HG02588 (cell line): ENCODE data around the gene PELI1.
A peak's percentile ranks its signal among the peaks of the same experiment; 100 is the strongest.

Experiments used
- ATAC-seq: cut with Tn5 transposase; IDR thresholded peaks from one replicate; pipeline ENCODE4 v1.9.1; 2021; ENCODE audit warnings: mild to moderate bottlenecking, moderate library complexity; ENCODE audit not compliant: unreplicated experiment

PELI1 gene, protein sequence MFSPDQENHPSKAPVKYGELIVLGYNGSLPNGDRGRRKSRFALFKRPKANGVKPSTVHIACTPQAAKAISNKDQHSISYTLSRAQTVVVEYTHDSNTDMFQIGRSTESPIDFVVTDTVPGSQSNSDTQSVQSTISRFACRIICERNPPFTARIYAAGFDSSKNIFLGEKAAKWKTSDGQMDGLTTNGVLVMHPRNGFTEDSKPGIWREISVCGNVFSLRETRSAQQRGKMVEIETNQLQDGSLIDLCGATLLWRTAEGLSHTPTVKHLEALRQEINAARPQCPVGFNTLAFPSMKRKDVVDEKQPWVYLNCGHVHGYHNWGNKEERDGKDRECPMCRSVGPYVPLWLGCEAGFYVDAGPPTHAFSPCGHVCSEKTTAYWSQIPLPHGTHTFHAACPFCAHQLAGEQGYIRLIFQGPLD

DNA sequence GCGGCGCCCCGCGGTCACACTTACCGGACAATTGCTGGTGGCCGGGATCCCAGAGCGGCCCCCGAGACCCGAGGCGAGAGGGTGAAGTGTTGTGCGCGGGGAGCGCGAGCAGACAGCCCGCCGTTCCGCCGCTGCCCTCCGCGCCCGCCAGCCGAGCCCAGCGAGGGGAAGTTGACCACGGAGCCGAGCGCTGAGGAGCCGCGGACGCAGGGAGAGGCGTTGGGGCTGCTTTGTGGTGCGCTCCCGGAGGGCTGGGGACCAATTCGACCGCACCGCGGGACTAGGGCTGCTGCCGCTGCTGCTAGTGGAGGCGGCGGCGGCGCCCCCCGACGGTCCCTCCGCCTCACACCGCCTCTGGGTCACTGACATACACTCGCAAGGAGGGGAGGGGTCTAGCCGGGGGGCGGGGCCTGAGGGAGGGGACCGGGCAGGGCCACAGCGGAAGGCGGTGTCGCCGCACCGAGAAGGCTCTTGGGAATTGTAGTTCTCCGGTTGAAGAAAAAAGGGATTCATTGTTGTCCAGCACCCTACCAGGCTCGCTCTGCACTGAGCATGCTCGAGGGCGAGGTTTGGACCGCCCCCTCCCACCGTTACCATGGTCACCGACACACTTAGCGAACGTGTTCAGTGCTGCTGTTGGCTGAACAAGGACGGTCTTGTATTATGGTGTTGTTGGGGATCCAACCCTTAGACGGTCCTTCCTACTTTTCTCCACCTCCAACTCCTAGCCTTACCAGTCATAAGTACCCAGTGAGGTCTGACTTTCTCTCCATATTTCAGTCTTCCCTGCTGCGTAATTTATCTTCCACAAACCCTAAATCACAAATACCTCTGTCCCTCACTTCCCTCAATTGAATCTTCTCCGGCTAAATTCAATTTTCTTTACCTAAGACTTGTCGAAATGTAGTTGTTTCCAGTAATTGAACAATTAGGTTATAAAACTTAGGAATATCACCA is at the start of gene PELI1:
TSS of gene PELI1 (minus strand) at position 364 of the 957 bp plus-strand sequence. CDS start 36,110 bp downstream, outside the sequence.
- ATAC-seq = peak; percentile 80

DNA sequence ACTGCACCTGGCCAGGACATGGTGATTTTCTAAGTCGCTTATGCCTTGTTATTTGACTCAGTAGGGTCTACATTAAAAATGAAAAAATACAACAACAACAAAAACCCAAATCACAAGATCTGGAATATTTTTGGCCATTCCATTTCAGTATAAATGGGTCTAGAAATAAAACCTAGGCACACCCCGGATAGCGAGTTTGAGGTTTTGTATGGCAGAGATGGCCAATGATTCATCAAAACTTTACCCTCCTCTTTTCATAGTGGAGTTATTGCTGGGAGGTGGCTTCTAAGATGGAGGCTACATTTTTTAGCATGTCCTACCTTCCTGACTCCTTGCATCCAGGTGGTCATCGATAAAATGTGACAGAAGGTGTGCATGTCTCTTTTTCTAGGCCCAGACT is 49.3 kb upstream of the PELI1 start:
- ATAC-seq = no peak

DNA sequence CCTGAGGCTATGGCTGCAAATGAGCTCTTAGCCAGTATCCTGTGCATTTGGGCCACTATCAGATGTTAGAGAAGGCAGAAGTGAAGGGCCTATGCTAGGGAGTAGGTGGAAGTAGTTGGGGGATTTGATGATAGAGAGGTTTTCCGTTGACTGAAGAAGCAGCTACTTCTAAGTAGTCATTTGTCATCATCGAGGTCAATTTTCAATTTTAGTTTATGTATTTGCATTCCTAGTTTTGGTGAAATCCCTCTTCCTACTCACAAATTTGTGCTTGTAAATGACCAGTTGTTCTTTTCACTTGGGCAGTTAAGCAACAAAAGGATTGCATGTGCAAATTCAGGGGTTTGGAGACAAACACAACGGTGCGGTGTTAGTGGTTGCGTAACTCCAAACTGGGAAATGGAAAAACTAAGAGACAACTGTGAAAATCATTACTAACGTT is 48.5 kb upstream of the PELI1 start:
- ATAC-seq = no peak

DNA sequence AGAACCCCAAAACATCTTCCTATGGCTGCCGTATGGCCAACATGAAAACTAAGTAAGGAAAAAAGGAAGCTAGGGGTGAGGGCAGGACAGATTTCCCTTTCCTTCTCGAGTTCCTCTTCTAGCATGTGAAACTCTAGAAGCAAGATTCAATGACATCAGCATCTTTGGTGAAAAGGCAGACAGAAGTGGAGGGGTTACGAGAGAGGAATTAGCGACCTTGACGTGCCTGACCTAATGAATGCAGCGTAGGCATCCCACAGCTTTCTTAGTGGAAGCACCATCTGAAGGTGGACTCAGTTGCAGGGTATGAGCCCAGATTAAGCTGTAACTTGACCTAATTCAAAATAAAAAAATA is 47.9 kb upstream of the PELI1 start:
- peak; percentile 44 for ATAC-seq

DNA sequence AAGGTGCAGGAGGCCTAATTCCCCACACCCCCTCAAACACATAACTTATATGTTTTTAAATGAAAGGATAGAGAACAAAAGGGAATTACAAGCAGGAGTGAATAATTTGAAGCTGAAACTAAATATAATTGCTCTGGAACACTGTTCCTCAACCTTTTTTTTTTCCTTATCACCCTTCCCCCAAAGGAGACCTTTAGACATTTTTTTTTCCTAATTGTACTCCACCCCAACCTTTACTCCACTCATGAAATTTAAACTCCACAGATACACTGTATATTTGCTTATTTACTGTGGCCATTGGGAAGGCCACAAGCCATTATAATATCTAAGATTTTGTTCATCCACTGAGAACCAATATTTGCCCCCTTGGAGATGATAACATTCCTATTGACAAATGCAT is 45.4 kb upstream of the PELI1 start:
- ATAC-seq = no peak

DNA sequence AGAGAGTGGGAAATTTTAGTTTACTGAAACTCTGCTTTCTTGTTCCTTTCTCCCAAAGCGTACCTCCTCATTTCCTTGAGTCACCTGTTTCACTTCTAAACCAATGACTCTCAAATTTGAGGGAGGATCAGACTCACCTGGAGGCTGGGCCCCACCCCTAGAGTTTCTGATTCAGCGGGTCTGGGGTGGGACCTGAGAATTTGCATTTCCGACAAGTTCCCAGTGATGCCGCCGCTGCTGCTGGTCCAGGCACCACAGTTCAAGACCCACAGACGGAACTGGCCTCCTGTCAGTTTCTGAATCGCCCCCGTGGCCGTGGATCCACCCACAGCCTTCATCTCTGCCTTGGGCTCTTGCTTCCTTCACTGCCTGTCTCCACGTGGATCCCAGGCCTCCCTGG is 44.9 kb upstream of the PELI1 start:
- ATAC-seq = no peak

DNA sequence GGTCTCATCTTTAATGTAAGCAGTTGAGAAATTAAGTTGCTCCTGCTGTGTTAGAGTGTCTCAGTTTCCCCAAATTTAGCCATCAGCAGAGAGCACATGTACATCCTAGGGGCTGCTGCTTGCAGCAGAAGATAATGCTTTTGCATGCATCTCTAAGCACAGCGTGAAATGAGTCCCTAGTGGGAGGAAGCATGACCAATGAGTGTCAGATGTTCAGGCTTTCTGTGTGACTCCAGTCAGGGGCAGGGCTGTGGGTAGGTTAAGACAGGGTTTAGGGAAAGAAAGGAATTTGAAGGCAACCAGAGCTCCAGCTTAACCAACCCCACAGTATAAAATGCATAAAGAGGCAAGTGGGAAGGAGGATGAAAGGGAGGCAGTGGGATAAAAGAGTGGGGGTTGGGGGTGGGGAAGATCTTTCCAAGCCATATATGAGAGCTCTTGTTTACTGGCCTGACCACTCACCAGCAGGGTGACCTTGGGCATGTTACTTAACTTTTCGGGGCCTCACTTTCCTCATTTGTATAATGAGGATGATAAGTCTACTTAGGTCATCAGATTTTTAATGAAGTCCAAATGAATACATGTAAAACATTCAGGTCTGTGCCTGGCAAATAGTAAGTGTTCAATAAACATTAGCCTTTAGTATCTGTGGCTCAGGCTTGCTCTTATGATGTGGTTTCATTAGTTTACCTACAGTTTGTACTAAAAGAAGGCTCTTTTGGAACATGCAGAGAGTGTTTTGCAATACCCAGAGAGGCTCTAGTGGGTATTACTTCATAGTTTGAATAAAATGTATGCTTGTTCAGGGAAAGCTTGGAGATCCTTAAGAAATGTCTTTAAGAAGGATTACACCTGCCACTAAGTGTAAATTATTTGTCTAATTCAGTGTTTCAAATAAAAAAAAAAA is 42.7 kb upstream of the PELI1 start:
- ATAC-seq = no peak

DNA sequence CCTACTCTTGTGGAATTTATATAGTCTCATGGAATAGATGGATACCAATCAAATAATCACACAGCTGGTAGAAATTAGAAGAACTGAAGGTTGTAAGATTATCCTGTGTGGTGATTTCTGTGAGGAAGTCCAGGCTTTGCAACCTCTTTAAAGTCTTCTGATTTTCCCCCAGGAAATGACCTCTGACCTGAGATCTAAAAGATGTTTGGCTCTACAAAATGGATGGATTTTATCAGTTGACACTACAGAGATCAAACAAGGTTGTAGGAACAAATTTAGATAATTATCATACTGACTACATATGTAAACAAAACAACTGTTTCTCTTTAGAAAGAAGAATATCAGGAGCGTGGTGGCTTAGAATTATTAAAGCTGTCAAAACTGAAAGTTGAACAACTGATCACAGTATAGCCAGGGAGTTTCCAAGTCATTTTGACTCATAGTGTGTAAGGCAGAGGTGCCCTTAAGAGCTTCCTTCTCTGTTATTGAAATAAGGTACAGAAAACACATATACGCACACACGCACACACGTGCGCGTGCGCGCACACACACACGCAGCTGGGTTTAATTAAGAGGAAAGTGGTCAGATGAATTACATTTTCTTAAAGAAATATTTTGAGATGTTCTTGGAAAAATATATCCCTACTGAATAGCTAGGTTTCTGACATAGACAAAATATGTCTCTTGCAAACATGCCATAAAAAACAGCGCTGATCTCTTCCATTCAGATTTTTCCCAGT is 35.5 kb upstream of the PELI1 start:
- ATAC-seq = peak; percentile 93

DNA sequence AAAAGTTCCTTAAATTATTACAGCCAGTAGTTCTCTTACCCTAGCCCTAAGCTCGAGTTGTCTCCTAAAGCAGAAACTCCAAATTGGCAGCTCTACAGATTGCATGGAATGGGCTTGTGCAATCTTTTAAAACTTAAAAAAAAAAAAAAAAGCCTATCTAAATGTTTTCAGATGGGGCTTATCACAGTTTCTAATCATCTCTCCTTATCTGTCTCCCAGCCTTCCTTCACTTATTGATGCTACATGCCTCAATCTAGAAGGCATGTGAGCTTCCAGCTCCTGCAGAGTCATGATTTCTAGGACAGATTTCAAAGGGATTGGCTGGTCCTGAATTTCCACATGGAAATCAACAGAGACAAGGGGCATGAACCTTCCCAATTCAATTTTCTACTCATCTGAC is 33.1 kb upstream of the PELI1 start:
- ATAC-seq = no peak

DNA sequence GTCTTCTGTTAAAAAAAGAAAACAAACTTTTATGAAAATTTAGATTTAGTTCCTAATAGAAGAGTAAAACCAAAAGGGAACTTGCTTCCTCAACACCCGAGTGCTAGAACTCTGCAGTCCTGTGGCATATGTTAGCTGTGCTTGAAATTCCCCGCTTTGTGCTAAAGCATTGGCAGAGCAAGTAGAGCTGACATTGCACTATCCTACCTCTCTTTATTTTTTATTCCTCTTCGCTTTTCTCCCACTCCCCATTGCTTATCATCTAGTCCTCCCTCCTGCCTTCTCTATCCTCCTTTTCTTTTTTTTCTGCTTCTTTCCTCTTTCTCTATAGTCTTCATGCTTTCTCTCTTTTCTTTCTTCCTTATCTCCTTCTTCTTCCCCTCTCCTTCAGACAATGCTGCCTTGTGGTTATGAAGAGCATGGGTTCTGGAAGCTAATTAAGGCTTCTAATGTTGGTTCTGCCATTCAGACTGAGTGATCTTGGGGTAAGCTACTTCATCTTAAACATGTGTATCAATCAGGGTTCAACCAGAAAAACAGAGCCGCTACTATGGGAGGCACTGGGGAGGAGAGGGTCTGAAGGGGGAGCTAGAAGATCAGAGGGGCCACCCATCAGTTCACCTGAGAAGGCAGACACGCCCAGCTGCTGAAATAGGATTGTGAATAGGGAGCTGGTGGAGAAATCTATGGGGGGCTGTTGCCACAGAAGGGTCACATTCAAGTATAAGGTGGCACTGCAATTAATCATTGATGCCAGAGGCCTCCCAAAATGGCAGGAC is 31.4 kb upstream of the PELI1 start:
- ATAC-seq = no peak

DNA sequence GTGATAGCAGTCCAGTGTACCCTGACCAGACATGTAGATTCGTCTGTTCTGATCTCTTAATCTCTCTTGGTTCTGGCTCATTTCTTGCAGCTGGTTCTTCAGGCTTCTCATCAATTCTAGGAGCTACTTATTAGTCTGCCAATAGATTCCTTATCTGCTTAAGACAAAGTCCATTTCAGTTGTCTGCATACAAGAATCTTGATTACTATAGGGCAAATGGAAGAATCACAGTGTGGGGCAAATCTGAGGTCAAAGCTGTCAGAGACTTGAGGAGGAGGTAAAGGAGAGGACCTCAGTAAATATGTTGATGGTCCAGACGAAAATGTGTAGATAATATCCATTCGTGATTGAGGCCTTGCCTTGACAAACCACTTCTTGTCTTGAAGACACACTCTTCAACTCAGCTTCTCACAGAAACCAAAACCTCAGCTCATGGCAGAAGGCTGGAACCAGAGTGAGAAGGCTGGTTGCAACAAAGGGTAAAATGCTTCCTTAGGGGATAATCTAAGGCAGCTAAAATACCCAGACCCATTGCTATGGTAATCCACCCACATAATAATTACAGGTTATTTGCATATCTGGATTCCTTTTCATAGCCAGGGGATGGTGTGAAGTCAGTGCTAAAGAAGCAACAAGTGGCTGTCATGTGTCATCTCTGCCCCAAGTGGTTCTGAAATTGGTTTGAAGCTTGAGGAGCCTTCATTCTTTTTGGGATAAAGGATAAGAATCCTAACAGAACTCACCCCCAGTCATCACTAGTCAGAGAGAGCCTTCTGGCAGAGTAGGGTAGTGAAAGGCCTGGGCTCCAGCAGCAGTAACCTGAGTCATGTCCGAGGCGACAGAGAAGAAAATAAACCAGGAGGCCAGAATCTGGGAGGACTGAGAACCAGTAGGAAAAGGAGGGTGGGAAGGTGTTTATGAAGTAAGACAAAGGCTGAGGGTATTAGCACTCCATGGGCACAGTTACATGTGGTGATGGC is 29.2 kb upstream of the PELI1 start:
- ATAC-seq = no peak

DNA sequence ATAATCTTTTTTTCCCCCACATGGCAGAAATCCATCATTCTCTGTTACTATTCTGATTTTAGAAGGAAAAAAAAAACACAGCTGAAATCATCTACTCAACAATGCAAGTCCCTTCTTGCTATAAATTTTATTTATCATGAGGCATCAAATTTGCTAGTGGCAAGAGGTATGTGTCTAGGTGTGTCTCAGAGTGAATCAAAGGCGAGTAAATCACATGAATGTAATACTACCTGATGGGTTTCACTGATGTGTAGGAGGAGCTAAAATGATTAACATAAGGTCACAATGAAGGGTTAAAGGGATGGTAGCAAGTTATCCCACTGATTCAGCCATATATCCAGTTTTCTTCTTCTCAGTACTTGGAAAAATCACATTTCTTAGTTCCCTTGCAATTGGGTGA is 24.5 kb upstream of the PELI1 start:
- ATAC-seq = no peak

DNA sequence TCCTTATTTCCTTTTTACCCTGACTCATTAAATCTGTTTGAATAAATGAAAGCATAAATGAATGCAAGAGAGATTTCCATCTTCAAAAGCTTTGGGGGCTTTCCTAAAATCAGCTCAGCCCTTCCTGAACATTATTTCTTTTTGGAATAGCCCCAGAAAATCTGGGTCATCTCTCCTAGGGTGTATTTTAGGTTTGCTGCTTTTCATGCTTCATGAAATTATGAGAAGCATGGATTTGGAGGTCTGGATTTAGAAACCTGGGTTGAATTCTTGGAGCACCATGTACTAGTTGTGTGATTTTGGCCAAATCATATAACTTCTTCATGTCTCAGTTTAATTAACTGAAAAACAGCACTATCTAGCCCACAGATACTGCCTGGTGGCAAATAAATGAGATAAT is 24.0 kb upstream of the PELI1 start:
- ATAC-seq = no peak

DNA sequence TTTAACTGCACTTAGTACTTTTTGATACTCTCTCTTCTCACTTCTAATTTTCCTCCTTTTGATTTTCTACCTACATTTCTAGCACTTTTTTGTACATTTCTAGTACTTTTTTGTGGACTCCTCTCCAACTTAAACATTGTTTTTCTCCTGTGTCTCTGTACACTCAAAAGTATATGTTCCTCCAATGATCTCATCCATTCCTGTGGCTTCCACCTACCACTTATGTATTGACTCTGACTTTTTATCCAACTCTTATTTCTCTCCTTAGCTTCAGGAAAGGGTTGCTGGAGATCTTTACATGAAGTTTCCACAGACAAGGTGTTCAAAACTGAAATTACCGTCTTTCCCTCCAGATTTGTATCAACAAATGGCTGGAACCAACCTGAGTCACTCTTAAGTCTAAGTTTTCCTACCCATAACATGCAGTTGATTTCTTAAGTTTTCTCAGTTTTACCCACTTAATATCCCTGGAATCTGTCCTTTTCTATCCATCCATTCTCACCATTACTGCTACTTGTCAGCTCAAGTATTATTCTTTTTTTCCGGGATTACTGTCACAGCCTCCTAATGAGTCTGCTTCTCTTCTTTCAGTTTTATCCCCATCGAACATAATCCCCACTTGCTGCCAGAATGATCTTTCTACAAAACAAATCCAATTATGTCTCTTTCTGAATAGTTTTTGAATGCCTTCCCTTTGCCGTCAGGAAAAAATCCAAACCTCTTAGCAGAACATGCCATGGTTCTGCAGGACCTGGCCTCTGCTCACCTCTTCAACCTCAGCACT is 22.6 kb upstream of the PELI1 start:
- ATAC-seq = no peak

DNA sequence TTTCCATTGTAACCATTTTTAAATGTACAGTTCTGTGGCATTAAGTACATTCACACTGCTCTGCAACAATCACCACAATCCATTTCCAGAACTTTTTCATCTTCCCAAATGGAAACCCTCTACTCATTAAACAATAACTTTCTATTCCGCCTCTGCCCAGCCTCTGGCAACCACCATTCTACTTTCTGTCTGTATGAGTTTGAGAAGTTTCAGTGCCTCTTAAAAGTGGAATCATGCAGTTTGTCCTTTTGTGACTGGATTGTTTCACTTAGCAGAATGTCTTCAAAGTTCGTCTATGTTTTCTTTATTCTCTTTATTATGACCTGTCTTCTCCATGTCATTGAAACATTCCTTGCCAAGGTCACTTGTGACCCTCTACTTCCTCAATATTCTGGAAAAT is 22.0 kb upstream of the PELI1 start:
- ATAC-seq = no peak

DNA sequence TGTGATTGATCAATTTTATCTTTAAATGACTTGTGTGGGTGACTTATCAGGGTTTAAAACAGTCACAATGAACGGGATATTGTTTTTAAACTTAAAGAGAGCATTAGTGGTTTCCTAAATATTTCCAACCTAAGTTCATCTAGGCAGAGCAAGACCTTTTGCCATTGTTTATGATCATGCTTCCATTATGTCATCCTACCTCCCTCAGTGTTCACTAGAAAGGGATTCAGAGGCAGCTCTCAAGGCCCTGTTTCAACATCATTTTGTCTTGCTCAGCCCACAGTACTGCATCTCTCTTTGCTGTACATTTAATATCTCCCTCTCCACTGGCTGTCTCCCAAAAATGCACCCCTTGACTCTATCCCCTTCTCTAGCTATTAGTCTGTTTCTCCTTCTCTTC is 21.5 kb upstream of the PELI1 start:
- ATAC-seq = no peak

DNA sequence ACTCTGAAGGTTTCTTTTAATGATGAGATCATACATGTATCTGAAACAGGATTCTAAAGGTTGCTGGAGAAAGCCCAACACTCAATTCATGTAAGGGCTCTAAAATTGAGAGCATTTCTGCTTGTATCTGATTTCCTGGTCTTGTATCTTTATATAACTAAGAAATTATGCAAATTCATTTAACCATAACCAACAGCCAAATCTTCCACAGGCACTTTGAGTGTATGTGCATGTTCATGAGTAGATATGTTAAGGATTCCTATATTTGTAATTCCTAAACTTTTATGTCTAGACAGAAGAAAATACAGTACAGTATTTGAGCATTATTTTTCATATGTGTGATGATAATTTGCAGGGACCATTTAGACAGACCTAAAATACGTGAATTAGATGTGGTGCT is 20.4 kb upstream of the PELI1 start:
- no peak for ATAC-seq
